GM19455 (cell line): ENCODE measurements around the gene ARHGEF25.

Experiments
- ATAC-seq: cut with Tn5 transposase; IDR thresholded peaks from one replicate; pipeline ENCODE4 v1.9.1; 2021; ENCODE audit not compliant: unreplicated experiment

The ARHGEF25 gene

GRCh38 chr12:57620936-57621496 lies 9.8 kb downstream of the ARHGEF25 start:
- ATAC-seq = no peak

DNA sequence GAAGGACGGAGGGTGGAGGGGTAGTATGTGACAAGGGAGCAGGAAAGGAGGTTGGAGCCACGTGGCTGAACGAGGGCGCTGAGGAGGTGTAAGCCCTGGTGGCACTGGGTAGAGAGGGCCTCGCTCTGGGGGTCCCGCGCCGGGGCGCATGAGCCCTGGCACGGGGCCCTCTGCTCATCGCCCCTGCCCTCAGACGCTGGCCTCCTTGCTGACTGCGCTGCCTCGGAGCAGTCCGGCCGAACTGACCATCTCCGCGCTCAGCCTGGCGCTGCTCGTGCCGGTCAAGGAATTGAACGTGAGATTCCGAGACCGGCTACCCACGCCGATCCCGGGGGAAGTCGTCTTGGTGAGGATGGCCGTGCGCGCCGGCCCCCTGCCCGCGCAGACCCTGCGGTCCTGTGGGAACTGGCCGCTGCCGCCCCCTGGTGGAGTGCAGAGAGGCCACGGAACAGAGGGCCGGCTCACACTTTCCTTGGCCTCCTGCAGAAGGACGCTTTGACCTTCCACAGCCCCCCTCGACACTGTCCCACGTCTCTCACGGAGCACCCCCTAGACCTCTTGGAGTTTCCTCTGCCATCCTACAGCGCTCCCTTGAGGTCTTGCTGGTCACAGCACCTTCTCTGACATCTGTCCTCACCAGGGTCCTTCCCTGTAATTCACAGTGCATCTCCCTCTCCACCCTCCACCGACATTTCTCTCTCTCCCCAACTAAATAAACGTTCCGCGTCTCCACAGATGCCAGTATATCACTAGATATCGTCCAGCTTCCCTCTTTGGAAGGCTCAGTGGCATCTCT lies 10.5 kb downstream of the ARHGEF25 start:
- ATAC-seq = no peak

DNA sequence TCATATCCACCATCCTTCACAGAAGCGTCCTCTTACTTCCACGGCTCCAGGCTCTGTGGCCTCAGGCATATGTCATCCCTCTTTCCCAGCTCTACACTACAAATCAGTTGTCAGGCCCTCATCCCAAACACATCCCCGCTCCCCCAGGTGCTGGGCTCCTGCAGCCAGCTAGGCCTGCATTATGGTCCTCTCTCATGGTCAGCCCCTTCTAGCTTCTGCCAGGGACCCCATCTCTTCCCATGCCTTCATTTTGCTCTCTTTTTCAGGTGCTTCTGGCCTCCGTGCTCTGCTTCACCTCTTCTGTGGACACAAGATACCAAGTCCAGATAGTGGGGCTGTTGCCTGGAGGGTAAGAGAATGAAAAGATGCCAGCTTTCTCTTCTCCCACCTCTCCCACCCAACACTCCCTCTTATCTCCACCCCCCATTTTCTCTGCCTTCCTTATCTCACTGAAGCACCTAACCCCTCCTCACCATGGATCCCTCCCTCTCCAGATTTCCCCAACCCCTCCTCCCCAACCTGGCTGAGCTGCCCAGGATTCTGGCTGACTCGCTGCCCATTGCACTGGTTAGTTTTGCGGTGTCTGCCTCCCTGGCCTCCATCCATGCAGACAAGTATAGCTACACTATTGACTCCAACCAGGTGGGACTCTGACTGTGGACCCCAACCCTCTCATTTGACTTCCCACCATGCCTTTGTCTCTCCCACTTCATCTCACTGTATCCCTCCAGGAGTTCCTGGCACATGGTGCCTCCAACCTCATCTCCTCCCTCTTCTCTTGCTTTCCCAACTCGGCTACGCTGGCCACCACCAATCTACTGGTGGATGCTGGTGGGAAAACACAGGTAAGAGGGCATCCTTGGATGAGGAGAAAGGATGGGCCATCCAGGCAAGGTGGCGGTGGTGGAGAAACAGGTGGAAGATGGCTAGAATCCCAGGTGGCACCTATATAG lies 11.3 kb downstream of the ARHGEF25 start:
- no peak for ATAC-seq

DNA sequence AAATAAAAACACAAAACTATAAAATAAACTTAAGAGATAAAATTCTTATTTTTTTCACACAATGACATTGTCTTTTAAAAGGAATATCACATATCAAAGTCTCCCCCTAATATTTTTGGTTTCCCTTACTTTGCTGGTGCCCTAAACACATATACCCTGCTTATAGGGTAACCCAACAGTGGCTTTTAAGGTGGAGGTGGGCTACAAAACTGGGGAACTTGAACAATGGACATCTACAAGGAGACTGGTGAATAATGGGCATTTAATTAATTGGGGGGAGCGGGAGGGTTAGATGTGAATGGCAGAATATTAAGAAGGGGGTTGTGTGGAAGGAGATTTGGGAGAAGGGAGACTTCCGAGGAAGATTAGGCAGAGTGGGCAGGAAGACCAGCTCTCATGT lies 12.2 kb downstream of the ARHGEF25 start:
- no peak for ATAC-seq

- ATAC-seq = no peak
Measured at GRCh38 chr12:57623811-57624390, 12.7 kb downstream of the ARHGEF25 start.

DNA sequence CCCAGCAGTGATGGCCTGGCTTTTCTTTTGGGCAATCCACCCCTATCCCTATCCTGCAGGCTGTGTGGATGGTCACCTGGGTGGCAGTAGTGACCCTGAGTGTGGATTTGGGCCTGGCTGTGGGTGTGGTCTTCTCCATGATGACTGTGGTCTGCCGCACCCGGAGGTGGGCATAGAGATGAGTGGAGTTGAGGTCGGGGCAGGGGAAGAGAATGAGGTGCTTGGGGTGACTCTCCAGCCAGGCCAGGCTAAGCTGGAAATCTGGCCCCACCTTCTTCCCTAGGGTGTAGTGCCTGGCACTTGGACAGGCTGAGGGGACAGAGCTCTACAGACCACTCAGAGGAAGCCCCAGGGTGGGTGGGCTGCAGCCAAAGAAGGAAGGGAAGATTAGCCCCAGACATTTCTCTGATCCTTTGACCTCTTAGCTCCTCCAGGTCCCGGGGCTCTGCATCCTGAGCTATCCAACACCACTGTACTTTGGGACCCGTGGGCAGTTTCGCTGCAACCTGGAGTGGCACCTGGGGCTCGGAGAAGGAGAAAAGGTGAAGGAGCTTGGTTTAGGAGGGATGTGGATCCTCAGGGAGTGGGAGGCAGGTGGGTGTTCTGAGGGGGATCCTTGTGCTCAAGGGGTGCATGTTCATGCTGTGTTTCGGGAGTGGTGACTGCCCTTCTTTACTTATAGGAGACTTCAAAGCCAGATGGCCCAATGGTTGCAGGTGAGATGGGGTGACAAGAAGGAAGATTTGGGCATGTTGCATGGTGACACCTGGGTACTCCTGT lies 13.4 kb downstream of the ARHGEF25 start:
- ATAC-seq = no peak

- no peak for ATAC-seq
Measured at GRCh38 chr12:57625261-57626032, 14.2 kb downstream of the ARHGEF25 start.

- no peak for ATAC-seq
Measured at GRCh38 chr12:57626111-57626920, 15.1 kb downstream of the ARHGEF25 start.

DNA sequence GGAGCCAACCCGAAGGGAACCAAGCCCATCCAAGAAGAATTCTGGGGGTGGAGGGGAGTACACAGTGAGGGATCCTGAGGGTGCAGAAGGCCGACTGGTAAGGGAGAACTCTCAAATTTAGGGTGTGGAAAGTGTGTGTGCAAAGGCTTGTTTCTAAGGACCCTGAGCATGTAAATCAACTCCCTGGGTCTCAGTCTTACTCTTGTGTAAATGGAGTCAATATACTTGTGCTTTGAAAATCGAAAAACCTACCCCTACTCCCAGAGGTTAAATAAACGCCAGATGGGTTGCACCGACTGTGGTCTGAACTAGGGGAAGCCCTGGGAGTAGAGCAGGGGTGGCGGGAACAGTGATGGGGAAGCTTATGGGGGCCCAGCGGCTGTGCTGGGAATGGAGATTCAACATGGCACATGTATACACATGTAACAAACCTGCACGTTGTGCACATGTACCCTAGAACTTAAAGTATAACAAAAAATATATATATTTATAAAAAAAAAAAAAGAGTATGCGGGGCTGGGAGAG lies 15.7 kb downstream of the ARHGEF25 start:
- ATAC-seq = no peak

DNA sequence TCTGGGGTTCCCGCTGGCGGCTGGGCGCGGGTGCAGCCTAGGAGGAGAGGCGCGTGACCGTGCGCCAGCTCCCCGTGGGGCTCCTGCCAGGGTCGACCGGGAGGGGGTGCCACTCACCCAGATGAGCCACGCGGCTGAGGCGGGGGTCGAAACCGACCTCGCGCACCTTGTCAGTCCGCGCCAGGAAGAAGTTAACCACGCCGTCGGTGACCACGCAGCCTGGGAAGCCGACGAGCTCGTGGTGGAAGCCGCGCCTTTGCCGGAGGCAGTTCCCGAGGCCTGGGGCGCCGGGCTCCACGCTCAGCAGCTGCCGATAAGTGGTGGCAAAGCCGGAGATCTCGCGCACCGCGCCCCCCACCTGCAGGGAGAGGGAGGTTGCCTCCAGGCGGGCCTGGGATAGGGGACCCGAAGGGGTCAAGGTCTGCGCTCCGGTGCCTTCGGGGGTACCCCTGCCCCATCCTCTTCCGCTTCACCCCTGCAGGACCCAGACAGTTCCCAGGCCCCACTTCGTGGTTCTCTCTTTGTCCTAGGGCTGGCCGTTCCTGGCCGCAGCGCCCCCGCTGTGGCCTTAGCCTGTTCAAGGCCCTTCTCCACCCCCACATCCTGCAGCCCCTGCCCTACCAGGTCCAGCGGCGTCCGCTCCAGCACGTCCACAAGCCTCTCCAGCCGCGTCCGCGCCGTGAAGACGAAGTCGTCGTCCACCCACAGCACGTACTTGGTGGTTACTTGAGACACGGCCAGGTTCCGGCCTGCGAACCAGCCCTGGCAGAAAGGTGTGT lies 16.5 kb downstream of the ARHGEF25 start:
- ATAC-seq = no peak

DNA sequence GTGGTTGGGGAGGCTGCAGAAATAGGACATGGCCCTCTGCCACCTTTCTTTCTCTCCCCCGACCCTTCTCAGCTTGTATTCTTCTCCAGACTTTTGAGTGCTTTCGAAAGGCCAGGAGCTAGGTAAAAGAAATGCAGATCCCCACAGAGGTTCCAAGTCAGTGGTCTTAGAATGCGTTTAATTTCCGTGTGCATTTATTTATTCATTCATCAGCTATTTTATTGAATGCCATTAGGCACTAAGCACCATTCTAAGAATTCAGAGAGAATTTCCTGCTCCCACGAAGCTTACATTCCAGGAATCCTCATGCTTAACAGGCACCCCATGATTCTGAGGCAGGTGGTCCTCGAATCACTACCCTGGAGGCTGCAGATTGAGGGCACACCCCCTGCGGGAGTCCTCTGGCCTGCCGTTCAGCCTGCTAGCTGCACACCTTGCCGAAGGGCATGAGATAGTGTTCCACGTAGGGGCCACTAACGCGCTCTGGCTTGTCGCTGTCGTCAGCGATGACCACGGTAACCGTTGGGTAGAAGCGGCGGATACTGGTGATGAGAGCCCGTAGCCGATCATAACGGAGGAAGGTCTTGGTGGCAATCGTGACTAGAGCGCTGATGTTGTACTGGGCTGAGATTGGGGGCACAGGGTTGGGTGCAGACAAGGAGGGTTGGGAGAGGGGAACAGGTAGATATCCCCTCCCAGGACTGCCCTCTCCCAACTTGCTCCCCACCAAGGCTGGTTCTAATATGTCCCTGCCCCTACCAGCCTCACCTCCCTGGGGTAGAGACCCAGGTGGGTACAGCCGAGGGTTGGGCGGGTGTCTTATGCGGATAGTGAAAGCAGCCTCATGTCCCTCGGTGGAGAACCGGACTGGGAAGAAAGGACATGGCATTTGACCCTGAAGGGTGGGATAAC lies 17.3 kb downstream of the ARHGEF25 start:
- ATAC-seq = no peak

DNA sequence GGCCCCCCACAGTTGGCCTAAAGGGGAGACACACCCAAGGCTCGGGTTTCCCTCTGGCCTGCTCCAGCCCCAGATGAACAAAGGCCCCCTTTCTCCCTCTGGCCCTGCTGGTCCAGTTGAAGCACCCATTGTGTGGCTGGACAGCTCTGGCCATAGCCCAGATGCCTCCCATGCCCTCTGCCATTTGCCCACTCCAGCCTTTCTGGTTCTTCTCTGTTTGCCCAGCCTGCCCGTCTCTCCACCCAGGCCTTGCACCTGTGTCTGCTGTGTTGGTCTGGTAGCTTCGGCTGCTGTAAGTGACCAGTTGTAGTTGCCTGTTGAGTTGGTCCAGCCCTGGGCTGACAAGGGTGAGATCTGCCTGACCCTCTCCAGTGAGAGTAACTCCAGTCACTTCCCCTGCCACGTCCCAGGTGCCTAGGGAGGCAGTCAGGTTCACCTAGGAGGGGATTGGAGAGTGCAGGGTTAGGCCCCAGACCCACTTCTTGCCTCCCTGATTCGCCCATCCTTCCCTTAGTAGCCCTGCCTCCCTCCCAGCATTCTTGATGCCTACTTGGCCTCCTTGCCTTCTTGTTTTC lies 18.7 kb downstream of the ARHGEF25 start:
- no peak for ATAC-seq

- ATAC-seq = no peak
Measured at GRCh38 chr12:57630891-57631433, 19.7 kb downstream of the ARHGEF25 start.

DNA sequence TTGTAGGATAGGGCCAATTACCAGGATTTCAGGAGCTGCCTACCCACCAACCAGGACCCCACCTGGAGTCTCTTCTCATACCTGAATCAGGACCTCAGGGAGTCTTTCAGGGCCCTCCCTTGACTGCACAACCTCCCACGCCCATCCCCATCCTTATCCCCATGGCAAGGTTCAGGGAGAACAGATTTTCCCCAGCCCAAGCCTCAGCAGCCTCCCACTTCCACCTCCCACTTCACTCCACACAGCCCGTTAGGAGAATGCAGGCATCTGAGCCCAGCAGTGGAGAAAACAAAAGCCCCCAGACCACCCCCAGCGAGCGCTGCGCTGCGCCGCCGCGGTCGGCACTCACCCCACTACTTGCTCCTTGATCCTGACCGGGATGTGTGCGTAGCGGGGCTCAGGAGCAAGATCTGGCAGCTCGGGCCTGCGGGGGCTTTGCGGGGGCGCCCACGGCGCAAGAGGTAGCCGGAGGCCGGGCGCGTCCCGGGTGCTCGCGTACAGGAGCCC lies 20.4 kb downstream of the ARHGEF25 start:
- ATAC-seq = no peak

- no peak for ATAC-seq
Measured at GRCh38 chr12:57632073-57632957, 21.1 kb downstream of the ARHGEF25 start.
